Astrocyte of the hippocampus (primary cell): Measurements from ENCODE around the gene ZNF205.

Experiments used
- DNase-seq: peaks from one replicate; pipeline ENCODE4 v3.0.0; 2011; ENCODE audit warnings: low read depth, low spot score

The ZNF205 gene

GRCh38 chr16:3101018-3101840 is 11.2 kb upstream of the ZNF205 start:
- DNase-seq, result peak; percentile 23

DNA sequence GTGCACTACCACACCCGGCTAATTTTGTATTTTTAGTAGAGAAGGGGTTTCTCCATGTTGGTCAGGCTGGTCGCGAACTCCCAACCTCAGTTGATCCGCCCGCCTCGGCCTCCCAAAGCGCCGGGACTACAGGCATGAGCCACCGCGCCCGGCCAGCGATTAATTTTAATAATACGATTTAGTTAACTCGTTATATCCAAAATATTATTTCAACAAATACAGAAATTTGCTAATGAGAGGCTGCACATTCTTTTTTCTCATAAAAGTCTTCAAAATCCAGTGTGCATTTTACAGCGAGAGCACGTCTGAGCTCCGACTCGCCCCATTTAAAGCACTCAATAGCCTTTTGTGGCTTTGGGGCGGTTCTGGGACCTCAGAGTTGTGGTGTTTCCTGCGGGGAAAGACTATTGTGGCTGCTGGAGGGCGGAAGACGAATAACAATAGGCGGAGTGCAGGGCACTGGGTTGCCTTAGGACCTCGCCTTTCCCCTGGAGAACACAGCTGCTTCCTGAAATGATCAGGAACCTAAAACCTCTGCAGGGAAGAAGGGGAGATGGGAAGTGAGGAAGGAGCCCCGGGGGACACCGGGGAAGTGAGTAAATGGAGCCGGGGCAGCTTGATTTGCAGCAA is 10.4 kb upstream of the ZNF205 start:
- peak; percentile 20 for DNase-seq

- DNase-seq, result peak; percentile 96
Measured at GRCh38 chr16:3106205-3106928, 6.0 kb upstream of the ZNF205 start.

GRCh38 chr16:3112881-3113574 is 642 bp downstream of the ZNF205 start:
- DNase-seq, result no peak

DNA sequence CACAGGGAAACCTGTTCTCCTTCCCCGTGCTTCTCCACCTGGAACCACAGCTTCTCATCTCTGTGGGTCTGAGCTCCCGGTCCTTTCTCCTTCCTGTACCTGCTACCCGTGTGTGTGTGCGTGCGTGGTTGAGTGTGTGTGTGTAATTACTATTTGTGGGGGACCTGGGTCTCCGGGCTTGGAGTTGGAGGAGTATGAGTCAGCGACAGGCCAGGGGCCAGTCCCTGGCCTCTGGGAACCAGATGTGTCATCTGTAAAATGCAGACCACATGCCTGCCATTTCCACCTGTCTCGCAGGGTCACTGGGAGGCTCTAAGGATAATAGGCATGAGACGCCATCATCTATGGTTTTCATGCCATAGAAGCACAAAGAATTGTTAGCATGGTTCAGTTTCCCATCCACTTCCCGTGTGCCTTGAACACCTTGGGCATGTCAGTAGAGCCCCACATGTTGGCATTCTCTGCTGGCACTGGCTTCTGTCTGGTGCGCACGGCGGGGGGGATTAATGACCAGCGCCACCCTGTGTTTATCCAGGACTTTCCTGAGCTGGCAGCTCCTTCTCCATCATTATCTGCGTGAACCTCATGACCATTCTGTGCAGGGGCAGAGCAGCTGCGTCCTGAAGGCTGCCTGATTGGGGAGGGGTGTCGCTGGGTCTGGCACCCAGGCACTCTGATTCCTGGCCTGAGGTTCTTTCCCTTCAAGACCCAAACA is 1.5 kb downstream of the ZNF205 start:
- no peak for DNase-seq

DNA sequence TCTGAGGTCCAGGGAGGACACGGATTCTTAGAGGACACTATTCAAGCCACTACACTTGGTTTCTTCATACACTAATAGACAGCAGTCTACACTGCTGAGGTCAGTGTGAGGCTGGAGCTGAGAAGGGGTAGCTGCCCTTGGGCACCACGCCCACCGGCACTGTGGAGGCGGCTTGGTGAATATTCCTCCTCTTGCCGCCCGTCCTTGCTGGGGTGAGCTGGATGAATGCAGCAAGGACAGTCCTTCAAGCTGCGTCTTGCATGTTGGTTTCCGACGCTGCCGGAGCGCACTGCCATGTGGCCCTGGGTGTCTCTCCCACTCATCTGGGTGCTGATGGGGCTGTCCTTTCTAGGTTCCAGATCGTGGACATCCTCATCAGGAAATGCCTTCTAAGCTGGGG is 2.6 kb downstream of the ZNF205 start:
- DNase-seq, result no peak

- DNase-seq, result no peak
Measured at GRCh38 chr16:3115561-3115960, 3.2 kb downstream of the ZNF205 start.

GRCh38 chr16:3118204-3118790 is 5.9 kb downstream of the ZNF205 start:
- no peak for DNase-seq

- DNase-seq, result no peak
Measured at GRCh38 chr16:3118846-3119245, 6.5 kb downstream of the ZNF205 start.

DNA sequence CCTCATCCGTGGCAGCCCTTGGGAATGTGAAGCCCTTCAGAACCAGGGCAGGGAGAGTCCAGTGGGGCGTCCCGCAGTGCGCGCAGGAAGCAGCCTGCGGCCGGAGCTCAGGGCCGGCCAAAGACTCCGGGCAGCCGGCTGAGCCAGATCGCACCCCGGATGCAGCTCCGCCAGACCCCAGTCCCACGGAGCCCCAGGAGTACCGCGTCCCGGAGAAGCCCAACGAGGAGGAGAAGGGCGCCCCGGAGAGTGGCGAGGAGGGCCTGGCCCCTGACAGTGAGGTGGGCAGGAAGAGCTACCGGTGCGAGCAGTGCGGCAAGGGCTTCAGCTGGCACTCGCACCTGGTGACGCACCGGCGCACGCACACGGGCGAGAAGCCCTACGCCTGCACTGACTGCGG is 6.9 kb downstream of the ZNF205 start:
- no peak for DNase-seq

DNA sequence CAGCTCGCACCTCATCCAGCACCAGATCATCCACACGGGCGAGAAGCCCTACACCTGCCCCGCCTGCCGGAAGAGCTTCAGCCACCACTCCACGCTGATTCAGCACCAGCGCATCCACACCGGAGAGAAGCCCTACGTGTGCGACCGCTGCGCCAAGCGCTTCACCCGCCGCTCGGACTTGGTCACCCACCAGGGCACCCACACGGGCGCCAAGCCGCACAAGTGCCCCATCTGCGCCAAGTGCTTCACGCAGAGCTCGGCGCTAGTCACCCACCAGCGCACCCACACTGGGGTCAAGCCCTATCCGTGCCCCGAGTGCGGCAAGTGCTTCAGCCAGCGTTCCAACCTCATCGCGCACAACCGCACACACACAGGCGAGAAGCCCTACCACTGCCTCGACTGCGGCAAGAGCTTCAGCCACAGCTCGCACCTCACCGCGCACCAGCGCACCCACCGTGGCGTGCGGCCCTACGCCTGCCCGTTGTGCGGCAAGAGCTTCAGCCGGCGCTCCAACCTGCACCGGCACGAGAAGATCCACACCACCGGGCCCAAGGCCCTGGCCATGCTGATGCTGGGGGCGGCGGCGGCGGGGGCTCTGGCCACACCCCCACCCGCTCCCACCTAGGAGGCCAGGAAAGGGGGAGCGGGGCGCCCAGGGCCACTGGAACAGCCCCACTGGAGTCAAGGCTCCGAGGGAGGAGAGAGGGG is 7.5 kb downstream of the ZNF205 start:
- DNase-seq, result no peak

DNA sequence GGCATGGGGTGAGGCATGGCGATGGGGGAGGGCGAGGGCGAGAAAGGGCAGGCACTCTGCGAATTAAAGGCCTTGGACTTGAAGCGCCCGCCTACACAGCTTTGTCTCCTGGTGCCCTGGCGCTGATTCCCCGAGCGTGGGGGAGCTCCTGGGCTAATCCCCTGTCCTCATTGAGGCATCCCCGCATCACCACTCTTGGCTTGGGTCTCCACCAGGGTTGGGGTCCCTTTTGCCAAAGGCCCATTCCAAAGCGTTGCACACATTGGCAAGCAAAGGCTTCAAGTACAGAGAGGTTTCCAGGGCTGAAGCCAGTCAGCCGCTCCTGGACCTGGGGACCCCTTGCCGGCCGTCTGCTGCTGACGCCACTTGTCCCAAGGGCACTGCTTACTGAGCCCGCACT is 8.0 kb downstream of the ZNF205 start:
- no peak for DNase-seq

- no peak for DNase-seq
Measured at GRCh38 chr16:3121851-3122467, 9.6 kb downstream of the ZNF205 start.

DNA sequence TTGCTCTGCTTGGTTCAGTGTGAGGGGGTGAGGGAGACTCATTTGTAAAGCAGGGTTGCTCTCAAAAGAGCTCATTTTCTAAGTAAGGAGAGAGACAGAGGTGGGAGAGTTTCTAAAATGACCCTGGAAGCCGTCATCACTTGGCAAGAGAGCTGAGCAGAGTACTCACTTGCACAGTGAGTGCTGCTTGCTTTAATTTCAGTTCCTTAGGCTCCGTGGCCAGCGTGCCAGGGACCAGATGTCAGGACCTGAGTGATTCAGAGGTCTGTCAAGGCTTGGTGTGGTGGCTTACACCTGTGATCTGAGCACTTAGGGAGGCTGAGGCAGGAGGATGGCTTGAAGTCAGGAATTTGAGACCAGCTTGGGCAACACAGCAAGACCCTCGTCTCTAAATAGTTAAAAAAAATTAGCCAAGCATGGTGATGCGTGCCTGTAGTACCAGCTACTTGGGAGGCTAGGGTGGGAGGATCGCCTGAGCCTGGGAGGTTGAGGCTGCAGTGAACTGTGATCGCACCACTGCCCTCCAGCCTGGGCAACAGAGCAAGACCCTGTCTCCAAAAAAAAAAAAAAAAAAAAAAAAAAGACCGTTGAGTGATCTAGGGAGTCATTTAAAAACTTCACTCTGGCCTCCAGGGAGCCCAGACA is 10.7 kb downstream of the ZNF205 start:
- DNase-seq, result no peak

- DNase-seq, result peak; percentile 98
Measured at GRCh38 chr16:3123986-3124886, 11.8 kb downstream of the ZNF205 start.

DNA sequence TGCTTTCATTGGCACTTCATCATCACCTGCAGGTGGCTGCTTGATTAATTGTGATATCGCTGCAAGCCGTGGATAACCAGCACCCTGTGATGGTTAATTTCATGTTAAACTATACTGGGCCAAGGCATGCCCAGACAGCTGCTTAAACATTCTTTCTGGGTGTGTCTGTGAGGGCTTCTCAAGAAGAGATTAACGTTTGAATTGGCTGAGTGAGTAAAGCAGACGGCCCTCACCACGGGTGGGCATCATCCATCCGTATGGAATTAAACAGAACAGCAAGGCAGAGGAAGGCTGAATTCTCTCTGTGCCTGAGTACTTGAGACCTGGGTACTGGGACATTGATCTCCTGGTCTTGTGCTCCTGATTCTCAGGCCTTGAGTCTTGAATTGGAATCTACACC is 15.4 kb downstream of the ZNF205 start:
- DNase-seq, result no peak

DNA sequence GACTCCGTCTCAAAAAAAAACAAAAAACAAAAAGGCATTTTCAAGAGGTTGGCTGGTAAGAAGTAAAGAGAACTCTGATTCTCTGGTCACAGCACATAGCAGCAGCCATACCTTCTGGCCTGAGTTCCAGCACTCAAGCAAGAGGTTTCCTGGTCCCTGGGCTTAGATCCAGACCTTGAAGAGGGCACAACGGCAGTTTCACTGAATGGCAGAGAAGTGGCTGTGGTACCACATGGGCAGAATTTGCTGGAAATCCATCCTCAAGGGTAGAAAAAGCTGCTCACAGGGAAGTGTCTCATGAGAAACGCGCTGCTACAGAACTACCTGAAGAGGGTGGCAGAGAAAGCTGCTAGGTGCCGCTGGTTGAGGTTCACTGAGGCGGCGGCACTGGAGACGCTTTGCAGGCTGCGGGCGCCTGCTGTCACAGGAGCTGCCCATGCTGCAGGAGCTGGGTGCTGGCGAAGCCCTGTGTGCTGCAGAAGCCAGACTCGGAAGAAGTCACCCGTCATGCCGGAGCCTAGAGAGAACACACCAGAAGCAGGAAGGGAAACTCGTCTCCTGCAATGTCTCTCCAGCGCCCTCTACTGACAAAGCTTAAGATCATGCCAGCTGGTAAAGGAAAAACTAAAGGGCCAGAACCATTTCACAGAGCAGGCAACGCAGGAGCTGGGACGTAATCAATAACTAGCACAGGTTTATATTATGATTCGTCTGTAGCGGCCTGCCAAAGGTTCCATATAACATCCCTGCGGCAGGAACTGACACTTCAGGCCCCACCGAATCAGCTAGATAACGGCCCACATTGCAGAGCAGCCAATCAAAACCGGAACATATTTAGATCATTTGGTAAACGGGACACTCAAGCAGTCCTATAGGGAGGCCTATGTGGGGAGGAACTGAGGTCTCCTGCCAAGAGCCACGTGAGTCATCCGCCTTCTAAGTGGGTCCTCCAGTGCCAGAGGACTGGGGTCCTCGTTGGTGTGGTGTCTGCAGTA is 17.0 kb downstream of the ZNF205 start:
- peak; percentile 91 for DNase-seq
